Heart left ventricle (tissue), 13 donors: ENCODE results near the gene TLE2.

Experiments
- POLR2A ChIP-seq, 2 donors: fragments of 450-650 bp; IDR thresholded peaks; one replicate each; pipeline ENCODE4 v1.6.1; 2017; ENCODE audit warnings: antibody characterized with exemption in 2 of 2, mild to moderate bottlenecking in 2 of 2, moderate library complexity in 2 of 2
- TF ChIP-seq, protein P1 (sequence below), 12 donors: fragments of 200-600 bp; sonication (generic) in 4 of 12; IDR thresholded peaks; one replicate each; pipeline versions ENCODE4 v1.5.0 to v1.8.0; 2018 to 2022; ENCODE audit warnings: antibody characterized with exemption in 12 of 12, mild to moderate bottlenecking in 5 of 12
- donor health status: ischemic (EF 13 %, LVEDD 7.1; RV severe dilation, severe dysfunction).
- donor health status: DM: no; HTN: yes; CAD: no.
- donor health status: DM: no; HTN: no; CAD: no.
- donor health status: ischemic (EF 25% LVEDD 6.9; RV normal size, moderate dysfunction).
- donor health status: ischemic (EF 25% LVEDD 5.7; RV mildly dilated, moderate dysfunction).
- donor health status: ischemic (EF 35%, LVEDD 5.7; RV mildly dilated, moderate dysfunction).
- donor health status: nonischemic (EF 11% LVEDD 7.7; RV severe dilation, severe dysfunction).
- donor health status: DM: yes; HTN: yes; CAD: no.
- donor health status: PGD.
- donor health status: ischemic (EF 29% LVEDD 5.4; RV normal size, mild dysfunction).
- donor health status: nonischemic (EF 23%, LVEDD 6.1; RV moderate dilation, normal function).

DNA sequence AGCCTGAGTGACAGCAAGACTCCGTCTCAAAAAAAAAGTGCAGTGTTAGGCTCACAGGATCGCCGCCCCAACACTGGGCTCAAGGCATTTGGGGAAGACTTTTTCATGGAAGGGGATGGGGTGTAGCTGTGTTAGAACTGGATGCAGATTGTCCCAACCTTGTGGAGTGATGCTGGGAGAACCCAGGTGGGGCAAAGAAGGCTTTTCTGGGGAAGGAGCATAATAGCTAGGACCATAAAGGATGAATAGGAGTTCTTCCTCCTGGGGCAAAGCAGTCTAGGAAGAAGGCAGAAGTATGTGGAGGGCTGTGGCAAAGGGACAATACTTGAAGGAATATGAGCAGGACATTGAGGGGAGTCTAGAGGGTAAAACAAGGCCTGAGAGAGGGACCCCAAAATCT lies 40.5 kb downstream of the TLE2 start:
- no peak for TF ChIP-seq POLR2A (IDR thresholded peaks at IDR 0.05)
- TF ChIP-seq, protein P1, sequence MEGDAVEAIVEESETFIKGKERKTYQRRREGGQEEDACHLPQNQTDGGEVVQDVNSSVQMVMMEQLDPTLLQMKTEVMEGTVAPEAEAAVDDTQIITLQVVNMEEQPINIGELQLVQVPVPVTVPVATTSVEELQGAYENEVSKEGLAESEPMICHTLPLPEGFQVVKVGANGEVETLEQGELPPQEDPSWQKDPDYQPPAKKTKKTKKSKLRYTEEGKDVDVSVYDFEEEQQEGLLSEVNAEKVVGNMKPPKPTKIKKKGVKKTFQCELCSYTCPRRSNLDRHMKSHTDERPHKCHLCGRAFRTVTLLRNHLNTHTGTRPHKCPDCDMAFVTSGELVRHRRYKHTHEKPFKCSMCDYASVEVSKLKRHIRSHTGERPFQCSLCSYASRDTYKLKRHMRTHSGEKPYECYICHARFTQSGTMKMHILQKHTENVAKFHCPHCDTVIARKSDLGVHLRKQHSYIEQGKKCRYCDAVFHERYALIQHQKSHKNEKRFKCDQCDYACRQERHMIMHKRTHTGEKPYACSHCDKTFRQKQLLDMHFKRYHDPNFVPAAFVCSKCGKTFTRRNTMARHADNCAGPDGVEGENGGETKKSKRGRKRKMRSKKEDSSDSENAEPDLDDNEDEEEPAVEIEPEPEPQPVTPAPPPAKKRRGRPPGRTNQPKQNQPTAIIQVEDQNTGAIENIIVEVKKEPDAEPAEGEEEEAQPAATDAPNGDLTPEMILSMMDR (IDR thresholded peaks at IDR 0.05) = no peak
